ENCODE measurements around the gene FLT3LG.
A peak's percentile ranks its signal among the peaks of the same experiment; 100 is the strongest.
"Not testable (repeated sequence)": the region's sequence is repeated elsewhere in the genome, so short reads cannot be mapped to it uniquely, and the experiment has no call there.

Gene FLT3LG

DNA sequence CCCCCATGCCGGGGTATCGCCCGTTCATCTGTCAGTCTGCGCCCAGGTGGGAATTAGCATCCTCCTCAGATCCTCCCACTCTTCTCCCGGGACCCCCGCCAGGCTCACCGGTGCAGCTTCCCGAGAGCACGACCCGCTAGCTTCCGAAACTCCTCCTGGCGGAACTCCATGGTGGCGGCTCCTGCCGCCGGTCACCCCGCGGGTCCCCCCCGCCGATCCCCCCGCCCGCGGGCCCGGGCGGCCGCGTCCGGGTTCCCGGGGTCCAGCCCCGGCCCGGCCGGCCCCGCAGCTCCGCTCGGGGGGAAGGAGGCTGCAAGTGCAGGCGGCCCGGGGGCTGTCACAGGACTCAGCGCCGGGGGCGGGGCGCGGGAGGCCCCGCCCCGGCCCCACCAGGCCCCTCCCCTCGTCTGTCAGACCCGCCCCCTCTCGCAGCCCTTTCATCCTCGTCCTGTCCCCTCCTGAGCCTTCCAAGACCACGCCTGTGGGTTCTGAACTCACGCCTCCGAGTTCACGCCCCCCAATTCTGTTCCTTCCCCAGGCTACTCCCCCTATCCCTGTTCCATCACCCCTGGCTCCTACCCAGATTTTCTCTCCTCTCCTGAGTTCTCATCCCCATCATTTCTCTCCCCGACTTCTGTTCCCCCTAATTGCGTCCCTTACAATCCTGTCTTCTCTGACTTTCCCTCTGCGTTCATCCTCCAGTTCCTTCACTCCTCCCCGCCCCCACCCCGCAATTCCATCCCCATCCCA lies 32.6 kb upstream of the FLT3LG start, which contains the start of gene SLC17A7:
Gene SLC17A7 (minus strand): TSS at position 318 of the 750 bp plus-strand sequence. CDS start 148 bp downstream, at position 170.
- DNase-seq = no peak

DNA sequence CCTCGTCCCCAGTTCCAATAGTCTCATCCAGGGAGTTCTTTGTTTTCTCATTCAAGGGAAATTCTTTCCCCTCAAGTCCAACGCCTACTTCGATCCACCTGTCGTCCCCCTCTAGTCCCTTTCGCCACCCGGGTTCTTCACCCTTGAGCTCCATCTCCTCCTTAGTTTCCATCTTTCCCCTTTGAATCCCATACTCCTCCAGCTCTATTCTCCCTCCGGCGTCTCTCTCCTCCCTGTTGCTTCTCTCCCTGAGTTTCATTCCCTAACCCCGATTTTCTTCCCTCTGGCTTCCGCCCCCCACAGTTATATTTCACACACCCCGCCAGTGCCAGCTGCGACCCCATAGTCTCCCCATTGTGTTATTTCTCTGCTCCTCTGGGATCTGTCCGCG lies 32.1 kb upstream of the FLT3LG start:
- no peak for DNase-seq

DNA sequence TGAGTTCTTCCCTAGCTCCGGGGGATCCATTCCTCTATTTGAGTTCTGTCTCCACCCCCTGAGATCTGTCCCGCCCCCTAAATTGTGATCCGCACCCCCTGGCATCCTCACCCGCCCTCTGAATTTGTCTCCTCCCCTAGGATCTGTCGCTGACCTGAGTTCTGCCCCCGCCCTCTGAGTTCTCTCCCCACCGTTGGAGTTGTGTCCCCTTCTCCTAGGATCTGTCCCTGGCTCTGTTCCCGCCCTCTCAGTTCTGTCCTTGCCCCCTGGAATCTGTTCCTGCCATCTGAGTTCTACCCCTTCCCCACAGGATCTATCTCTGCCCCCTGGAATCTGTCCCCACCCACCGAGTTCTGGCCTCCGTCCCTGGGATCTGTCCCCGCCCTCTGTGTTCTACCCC lies 31.7 kb upstream of the FLT3LG start:
- no peak for DNase-seq

DNA sequence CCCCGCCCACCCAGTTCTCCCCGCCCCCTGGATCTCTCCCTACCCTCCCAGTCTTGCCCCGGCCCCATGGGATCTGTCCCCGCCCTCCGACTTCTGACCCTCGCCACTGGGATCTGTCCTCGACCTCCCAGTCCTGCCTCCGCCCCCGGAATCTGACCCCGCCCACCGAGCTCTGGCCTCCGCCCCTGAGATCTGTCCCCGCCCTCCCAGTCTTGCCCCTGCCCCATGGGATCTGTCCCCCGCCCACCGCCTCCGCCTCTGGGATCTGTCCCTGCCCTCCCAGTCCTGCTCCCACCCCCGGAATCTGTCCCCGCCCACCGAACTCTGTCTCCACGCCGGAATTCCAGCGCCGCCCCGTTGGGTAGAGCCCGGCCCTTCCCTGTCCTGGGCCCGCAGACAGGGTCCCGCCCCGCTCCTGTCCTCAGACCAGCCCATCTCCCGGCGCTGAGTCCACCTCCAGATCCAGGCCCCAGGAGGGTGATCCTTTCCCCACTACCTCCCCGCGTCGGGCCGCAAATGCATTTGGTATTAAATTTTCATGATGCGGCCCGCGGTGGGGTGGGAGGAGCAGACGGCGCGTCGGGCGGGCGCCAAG lies 31.1 kb upstream of the FLT3LG start:
- peak; percentile 57 for DNase-seq

DNA sequence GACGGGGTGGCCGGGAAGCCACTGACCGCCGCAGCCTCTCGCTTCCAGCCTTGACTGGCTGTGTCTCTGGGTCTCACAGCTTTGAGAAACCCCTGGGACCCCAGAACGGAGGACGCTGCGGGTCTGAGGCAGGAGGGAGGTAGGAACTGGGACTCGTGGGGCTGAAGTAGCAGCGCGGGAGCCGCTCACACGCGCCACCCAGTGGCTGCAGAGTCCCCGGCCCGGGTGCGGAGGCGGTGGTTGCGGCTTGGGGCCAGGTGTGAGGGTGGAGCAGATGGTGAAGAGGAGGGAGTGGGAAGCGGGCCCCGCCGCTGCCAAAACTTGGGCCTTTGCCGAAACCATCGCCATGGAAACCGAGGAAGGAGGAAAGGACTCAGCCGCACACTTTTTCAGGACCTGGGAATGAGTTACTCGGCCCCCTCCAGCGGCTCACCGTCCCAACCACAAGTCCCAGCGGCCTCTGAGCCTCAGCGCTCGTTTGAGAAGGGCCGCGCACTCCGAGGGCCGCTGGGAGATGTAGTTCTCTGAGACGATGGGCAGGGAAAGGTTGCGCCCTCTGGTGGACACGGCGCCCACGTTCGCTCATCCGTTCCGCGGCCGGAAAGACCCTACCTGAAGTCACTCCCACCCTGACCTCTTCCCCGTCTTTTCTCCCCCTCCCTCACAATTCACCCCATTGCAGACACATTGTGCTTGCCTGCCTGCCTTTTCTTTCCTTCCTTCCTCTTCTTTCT lies 30.5 kb upstream of the FLT3LG start:
- peak; percentile 92 for DNase-seq

DNA sequence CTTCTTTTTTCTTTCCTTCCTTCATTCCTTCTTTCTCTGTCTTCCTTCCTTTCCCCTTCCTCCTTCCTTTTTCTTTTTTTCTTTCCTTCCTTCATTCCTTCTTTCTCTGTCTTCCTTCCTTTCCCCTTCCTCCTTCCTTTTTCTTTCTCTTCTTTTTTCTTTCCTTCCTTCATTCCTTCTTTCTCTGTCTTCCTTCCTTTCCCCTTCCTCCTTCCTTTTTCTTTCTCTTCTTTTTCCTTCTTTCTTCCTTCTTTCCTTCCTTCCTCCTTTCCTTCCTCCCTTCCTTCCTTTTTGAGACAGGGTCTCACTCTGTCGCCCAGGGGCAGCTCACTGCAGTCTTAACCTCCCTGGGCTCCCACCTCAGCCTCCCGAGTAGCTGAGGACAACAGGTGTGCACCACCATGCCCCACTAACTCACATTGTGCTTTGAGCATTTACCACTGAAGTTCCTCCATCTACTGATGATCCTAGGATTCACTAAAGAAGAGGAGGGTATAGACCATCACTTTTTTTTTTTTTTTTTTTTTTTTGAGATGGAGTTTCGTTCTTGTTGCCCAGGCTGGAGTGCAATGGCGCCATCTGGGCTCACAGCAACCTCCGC lies 29.8 kb upstream of the FLT3LG start:
- DNase-seq = not testable (repeated sequence)

DNA sequence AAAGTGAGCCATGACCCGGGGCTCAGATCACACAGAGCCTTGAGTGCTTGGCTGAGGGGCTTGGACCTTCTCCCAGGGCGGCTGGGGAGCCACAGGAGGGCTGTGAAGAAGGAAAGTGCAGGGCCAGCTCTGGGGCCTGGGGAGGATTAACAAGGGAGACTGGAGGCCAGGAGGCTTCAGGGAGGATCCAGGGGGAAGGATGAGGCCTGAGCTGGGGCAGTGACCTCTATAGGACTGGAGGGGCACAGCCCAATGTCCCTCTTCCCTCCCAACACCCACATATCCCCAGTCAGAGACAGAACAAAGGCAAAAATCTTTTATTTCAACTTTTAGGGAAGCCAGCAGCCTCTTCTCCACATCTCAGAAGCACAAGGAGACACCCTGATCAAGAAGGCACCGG lies 28.0 kb upstream of the FLT3LG start:
- no peak for DNase-seq

DNA sequence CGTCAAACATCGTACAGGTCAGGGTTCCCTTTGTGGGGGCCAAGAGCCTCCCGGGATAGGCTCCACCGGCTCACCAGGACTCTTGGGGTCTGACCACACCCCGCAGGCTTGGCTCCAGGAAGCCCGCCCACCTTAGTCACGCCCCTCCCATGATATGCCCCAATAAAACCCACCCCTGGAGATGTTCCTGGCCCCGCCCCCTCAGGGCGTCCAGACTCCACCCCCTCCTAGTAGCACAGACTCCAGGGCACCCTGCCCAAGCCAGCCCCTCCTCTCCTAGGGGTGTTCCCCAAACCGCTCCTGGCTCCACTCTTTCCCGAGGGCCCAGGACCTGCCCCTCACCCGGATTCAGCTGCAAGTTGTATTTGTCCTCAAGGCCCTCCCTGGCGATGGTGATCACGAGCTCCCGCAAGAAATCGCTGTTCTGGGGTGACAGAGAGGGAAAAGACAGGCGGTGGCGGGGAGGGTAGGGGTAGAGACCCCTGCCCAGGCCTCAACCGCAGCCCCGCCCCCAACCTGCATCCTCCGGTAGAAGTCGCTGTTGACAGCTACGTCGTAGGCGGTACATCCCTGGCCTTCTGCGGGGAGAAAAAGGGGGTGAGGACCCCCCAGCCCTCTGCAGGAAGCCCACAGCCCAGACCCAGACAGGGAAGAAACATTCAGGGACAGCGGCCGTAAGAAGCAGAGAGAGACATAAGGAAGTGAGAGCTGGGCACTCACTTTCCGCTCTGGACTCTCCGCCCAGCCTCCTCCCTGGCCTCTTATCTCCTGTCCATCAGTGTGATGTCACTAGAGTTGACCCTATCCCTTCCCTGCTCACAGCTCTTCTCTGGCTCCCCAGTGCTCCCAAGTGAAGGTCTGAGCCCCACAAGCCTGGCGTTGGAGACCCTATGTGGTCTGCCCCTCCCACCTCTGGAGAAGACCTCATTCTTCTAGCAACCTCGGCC lies 26.3 kb upstream of the FLT3LG start:
- DNase-seq = no peak

DNA sequence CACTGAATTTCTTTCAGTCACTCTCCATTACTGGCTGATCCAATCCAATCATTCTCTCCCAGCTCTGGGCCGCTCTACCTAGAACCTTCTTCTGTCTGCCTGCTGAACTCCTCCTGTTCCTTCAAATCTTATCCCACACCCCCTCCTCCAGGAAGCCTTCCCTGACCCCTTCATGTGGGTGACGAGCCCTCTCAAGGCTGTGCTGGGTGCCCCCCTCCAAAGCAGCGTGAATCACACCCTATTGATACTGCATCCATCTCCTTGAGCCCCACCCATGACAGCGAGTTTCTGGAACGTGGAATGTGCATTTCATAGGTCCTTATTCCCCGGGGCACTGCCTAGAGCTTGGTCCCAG lies 25.6 kb upstream of the FLT3LG start:
- DNase-seq = no peak

DNA sequence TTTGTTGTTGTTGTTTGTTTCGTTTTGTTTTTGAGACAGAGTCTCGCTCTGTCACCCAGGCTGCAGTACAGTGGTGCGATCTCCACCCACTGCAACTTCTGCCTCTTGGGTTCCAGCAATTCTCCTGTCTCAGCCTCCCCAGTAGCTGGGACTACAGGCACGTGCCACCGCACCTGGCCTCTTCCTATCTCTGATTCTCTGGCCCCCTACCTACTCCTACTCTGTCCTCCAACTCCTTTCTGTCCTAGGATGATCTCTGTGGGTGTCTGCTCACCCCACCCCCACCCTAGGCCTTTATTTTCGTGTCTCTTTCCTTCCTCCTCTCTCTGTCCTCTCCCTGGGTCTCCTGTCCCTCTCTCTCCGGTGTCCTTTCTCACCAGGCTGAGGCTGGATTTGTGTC lies 23.6 kb upstream of the FLT3LG start:
- no peak for DNase-seq

DNA sequence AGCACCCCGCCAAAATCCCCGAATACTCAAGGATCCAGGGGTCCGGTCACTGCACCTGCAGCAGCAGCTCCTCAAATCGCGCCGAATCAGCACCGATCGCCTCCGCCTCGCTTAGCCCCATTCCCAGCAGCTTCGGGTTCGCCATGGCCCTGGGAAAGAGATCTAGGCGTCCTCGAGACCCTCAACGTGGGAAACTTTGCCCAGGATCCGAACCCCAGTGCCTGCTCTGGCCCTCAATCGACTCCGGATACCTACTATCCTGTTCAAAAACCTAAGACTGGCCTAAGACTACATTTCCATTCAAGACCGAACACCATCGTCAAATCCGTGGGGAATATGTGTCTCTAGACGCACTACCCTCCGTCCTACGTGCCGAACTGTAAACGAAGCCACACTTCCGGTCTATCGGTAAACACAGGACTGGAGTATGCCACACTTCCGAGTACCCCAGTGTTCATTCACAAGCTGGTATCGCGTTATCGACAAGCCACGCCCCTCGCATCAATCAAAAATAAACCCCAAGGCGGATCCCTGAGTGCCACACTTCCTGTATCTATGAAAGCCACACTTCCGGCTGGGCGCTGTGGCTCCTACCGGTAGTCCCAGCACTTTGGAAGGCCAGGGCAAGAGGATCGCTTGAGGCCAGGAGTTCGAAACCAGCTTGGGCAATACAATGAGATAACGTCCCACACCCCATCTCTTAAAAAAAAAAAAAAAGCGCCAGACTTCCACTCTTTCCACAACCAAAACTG lies 22.4 kb upstream of the FLT3LG start, which contains the start of gene PIH1D1:
Gene PIH1D1 (minus strand): TSS at position 385 of the 752 bp plus-strand sequence. CDS start 240 bp downstream, at position 145.
- peak; percentile 98 for DNase-seq

DNA sequence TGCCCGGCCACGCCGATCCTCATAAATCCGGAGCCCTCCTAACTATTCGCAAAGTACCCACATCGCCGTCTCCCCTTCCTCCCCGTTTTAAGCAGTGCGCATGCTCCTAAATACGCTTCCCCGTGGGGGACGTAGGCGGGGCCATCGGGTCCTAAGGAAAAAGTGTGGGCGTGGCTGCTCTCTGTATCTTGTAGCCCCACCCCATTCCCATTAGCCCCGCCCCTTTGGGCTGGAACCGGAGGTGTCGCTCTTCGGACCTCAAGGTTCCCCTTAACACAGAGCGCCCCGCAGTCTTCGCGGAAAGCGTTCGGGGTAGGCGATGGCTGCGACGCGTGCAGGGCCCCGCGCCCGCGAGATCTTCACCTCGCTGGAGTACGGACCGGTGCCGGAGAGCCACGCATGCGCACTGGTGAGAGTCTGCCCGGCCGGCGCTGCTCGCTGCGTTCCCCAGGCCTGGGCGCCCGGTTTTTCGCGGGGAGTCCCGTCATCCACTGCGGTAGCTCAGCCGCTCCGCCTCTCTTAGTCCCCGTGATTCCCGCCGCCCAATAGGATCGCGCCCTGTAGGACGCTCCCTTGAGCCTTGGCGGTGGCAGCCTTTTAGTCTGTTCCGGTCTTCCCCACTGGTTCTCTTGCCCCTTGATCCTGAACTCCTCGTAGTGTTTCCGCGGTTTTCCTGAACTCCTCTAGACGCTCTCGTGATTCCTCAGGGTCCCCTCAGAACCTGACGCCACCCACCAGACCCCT lies 20.8 kb upstream of the FLT3LG start, which contains the start of gene ALDH16A1:
Gene ALDH16A1 (plus strand): TSS at position 213 of the 744 bp plus-strand sequence. CDS start 107 bp downstream, at position 320.
- DNase-seq = peak; percentile 96

DNA sequence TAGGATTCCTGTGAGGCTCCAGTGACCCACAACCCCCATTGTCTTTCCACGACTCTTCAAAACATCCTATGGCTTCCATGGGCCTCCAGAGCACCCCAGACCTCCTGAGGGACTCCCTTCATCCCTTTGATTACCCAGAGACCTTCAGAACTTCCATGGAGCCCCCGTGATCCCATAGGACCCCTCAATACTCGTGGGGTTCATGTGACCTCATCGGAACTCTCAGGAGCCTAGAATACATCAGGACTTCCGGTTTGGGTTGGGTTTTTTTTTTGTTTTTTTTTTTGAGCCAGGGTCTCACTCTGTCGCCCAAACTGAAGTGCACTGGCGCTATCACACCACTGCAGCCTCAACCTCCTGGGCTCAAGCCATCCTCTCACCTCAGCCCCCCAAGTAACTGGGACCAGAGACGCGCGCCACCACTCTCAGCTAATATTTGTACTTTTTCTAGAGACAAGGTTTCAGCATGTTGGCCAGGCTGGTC lies 20.2 kb upstream of the FLT3LG start:
- DNase-seq = no peak

DNA sequence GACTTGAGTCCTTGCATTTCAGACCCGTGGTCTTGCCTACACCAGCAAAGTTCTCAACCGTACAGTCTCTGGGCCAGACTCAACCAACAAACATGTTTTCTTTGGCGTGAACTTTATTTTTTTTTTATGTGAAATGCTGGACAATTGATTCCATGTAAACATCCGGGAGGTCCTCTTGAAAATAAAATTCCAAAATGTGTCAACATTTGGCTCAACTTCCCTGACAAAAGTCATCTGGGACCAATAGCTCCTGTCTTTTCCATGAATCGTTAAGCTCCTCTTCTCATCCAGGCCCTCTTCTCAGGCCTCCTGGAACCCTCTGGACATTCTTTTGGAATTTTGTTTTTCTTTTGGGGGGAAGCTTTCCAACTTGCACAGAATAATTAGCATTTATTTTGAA lies 18.2 kb upstream of the FLT3LG start:
- DNase-seq = no peak

DNA sequence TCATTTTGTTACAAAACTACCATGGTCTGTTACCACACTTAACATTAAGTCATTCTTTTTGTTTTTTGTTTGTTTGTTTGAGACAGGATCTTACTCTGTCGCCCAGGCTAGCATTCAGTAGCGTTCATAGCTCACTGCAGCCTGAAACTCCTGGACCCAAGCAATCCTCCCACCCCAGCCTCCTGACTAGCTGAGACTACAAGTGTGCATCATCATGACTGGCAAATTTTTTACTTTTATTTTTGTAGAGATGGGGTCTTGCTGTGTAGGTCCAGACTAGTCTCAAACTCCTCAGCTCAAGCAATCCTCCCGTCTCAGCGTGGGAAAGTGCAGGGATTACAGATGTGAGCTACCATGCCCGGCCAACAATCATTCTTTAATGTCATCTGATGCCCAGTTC lies 17.7 kb upstream of the FLT3LG start:
- DNase-seq = no peak

DNA sequence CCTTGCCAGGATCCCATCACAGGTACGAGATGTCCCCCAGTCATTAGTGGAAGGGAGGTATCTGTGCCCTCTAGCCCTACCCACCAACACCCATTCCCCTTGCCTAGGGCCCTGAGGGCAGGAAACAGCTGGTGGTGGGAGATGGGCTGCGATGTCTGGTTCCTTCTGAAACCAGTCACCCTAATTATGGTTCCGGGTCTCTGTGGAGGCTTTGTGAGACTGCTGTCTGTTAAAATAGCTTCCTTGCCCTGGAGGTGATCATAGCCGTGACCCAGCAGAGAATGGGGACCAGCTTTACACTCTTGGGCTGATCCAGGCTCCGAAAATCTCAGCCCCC lies 15.5 kb upstream of the FLT3LG start:
- DNase-seq = no peak

DNA sequence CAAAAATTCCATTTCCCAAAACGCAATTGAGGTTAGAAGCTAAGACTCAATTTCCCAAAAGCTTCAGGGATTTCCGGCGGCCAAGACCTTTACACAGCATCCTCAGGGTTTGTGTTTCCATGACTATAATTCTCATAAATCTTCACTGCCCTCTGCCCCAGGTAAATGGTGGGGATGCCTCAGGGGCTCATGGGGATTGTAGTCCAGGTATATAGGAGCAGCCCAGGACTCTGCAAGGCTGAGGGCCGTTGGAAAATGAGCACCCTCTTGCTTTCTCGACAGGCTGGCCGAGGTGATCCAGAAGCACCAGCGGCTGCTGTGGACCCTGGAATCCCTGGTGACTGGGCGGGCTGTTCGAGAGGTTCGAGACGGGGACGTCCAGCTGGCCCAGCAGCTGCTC lies 14.6 kb upstream of the FLT3LG start:
- DNase-seq = no peak

DNA sequence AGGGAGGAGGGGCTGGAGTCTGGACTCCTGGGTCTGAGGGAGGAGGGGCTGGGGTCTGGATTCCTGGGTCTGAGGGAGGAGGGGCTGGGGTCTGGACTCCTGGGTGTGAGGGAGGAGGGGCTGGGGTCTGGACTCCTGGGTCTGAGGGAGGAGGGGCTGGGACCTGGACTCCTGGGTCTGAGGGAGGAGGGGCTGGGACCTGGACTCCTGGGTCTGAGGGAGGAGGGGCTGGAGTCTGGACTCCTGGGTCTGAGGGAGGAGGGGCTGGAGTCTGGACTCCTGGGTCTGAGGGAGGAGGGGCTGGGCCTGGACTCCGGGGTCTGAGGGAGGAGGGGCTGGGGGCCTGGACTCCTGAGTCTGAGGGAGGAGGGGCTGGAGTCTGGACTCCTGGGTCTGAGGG lies 12.9 kb upstream of the FLT3LG start:
- not testable (repeated sequence) for DNase-seq

DNA sequence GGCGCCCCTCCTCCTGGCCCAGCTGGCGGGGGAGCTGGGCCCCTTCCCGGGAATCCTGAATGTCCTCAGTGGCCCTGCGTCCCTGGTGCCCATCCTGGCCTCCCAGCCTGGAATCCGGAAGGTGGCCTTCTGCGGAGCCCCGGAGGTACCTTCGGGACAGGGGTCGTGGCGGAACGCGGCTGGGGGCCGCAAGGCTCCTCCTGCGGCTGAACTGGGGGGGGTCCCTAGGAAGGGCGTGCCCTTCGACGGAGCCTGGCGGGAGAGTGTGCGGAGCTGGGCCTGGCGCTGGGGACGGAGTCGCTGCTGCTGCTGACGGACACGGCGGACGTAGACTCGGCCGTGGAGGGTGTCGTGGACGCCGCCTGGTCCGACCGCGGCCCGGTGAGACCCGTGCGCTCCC lies 12.4 kb upstream of the FLT3LG start:
- DNase-seq = no peak

DNA sequence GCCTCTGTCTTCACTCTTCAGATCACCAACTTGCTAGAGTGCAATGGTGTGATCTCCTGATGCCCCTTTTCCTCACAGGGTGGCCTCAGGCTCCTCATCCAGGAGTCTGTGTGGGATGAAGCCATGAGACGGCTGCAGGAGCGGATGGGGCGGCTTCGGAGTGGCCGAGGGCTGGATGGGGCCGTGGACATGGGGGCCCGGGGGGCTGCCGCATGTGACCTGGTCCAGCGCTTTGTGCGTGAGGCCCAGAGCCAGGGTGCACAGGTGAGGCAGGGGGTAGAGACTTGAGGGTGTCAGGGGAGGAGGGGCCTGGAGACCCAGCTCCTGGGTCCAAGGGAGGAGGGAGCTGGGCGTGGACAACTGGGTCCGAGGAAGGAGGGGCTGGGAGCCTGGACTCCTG lies 11.5 kb upstream of the FLT3LG start:
- no peak for DNase-seq

All from NCI-H526 treated with DMSO at 0.1 percent for 48 hours (cell line).